HCT116 (cell line): Measurements from ENCODE around the gene HARS1.

Experiments used
- CTCF ChIP-seq, 3 experiments: fragments of 200-600 bp in 1 of 3; sonication (generic) in 1 of 3; IDR thresholded peaks in 2 of 3; conservative IDR thresholded peaks in 1 of 3; 2 replicates each; pipeline ENCODE4 v1.5.1; 2012 to 2017; ENCODE audit warnings: low read depth in 2 of 3, low read length in 2 of 3, antibody characterized with exemption in 1 of 3, borderline replicate concordance in 1 of 3, control low read depth in 1 of 3, mild to moderate bottlenecking in 1 of 3, mixed read lengths in 1 of 3, mixed run types in 1 of 3, moderate library complexity in 1 of 3; ENCODE audit not compliant: insufficient read depth in 1 of 3
- EZH2 ChIP-seq: fragments of 200-600 bp; sonication (generic); IDR thresholded peaks from 2 replicates; pipeline ENCODE4 v1.6.1; 2017; ENCODE audit warnings: antibody characterized with exemption, mixed run types
- JUND ChIP-seq: IDR thresholded peaks from 2 replicates; pipeline ENCODE4 v1.6.1; 2012
- POLR2AphosphoS5 ChIP-seq: IDR thresholded peaks from 2 replicates; pipeline ENCODE4 v1.6.1; 2011; ENCODE audit warnings: mild to moderate bottlenecking, low read depth, low read length, moderate library complexity

DNA sequence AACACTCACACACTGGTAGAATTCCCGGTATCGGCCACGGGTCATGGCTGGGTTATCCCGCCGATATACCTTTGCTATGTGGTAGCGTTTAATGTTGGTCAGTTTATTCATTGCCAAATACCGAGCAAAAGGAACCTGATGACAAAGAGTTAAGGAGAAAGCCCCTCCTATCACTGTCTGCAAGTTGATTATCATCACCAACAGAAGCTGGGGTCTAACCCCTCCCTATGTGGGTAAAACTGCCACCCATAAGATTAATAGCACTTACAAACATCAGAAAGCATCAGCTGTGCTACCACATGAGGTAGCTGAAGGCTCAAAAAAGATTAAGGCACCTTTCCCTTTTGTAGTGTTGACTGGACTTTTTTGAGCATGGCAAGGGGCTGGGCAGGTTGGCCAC is 12.2 kb downstream of the HARS1 start:
- TF ChIP-seq CTCF (IDR thresholded peaks at IDR 0.05 in 2 of 3, conservative IDR thresholded peaks at IDR 0.05 in 1 of 3; ENCODE audit: borderline replicate concordance in 1 of 3, insufficient read depth in 1 of 3, low read depth in 2 of 3, low read length in 2 of 3) (no peak), POLR2AphosphoS5 (no peak), JUND (no peak), EZH2 (no peak)
